T1000 (cell line): ENCODE data around the gene C19orf25.
A peak's percentile ranks its signal among the peaks of the same experiment; 100 is the strongest.

Experiments used
- DNase-seq: peaks from one replicate; lab custom pipeline; 2025; ENCODE audit warnings: mixed read lengths; lab: John Stamatoyannopoulos, UW

C19orf25 gene

DNA sequence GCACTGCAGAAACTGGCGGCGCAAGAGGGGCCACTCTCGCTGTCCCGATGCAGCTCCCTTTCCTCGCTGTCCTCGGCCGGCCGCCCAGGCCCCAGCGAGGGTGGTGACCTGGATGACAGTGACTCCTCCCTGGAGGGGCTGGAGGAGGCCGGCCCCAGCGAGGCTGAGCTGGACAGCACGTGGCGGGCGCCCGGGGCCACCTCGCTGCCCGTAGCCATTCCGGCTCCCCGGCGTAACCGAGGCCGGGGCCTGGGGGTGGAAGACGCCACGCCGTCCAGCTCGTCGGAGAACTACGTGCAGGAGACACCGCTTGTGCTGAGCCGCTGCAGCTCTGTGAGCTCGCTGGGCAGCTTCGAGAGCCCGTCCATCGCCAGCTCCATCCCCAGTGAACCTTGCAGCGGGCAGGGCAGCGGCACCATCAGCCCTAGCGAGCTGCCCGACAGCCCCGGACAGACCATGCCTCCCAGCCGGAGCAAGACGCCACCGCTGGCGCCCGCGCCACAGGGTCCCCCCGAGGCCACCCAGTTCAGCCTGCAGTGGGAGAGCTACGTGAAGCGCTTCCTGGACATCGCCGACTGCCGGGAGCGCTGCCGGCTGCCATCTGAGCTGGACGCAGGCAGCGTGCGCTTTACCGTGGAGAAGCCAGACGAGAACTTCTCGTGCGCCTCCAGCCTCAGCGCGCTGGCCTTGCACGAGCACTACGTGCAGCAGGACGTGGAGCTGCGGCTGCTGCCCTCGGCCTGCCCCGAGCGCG, 12.4 kb downstream of the C19orf25 start:
- no peak for DNase-seq

DNA sequence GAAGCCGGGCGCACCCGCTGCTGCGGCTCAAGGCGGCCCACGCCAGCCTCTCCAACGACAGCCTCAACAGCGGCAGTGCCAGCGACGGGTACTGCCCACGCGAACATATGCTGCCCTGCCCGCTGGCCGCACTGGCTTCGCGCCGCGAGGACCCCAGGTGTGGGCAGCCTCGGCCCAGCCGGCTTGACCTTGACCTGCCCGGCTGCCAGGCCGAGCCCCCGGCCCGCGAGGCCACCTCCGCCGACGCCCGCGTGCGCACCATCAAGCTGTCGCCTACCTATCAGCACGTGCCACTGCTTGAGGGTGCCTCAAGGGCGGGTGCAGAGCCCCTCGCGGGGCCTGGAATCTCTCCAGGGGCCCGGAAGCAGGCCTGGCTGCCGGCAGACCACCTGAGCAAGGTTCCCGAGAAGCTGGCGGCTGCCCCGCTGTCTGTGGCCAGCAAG, 13.0 kb downstream of the C19orf25 start:
- no peak for DNase-seq

DNA sequence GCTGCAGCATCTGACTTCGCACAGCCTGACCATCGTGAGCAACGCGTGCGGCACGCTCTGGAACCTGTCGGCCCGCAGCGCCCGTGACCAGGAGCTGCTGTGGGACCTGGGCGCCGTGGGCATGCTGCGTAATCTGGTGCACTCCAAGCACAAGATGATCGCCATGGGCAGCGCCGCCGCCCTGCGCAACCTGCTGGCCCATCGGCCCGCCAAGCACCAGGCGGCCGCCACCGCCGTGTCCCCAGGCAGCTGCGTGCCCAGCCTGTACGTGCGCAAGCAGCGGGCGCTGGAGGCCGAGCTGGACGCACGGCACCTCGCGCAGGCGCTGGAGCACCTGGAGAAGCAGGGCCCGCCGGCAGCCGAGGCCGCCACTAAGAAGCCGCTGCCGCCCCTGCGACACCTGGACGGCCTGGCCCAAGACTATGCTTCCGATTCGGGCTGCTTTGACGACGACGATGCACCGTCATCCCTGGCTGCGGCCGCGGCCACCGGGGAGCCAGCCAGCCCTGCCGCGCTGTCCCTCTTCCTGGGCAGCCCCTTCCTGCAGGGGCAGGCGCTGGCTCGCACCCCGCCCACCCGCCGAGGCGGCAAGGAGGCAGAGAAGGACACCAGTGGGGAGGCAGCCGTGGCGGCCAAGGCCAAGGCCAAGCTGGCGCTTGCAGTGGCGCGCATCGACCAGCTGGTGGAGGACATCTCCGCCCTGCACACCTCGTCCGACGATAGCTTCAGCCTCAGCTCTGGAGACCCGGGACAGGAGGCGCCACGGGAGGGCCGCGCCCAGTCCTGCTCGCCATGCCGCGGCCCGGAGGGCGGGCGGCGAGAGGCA, 13.6 kb downstream of the C19orf25 start:
- DNase-seq: no peak

DNA sequence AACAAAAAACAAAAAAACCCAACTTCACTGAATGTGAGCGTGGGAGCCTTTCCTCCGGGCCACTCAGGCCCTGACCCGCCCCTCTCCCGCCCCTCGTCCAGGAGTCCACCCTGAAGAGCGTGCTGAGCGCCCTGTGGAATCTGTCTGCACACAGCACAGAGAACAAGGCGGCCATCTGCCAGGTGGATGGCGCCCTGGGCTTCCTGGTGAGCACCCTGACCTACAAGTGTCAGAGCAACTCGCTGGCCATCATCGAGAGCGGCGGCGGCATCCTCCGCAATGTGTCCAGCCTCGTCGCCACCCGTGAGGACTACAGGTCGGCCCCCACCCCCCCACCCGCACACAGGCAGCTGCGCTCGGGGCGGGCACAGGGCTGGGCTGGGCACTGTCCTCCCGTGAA, 17.2 kb downstream of the C19orf25 start:
- no peak for DNase-seq

DNA sequence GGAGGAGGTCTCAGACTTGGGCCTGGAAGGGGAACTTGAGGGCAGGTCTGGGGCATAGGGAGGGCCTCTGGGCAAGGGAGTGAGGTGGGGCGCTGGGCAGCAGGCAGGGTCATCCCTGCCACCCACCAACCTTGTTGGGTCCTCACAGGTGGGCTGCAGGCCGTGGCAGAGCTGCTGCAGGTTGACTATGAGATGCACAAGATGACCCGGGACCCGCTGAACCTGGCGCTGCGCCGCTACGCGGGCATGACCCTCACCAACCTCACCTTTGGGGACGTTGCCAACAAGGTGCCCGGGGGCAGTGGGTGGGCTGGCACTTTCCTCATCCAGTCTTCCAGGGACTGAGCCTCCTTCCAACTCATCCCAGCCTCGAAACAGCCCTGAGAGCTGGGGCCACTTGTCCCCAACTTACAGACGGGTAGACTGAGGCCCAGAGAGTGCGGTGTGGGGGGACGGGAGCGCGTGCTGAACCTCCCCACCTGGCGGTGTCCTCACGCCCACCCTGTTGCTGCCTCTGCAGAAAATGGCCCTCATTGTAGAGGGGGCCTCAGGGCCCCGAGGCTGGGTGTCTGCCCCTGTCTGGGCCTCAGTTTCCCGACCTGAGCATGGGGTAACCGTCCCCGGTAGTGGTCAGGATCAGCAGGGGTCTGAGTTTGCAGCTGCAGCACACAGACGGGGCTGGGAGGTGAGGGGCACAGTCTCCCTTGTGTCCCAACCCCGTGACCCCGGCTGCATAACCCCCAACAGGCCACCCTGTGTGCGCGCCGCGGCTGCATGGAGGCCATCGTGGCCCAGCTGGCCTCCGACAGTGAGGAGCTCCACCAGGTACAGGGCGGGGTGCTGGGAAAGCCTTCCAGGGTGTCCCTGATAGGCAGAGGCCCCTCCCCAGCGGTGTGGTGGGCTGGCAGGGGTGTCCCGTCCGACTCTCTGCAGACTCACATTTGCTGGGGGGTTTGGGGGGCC, 18.7 kb downstream of the C19orf25 start:
- DNase-seq: no peak

DNA sequence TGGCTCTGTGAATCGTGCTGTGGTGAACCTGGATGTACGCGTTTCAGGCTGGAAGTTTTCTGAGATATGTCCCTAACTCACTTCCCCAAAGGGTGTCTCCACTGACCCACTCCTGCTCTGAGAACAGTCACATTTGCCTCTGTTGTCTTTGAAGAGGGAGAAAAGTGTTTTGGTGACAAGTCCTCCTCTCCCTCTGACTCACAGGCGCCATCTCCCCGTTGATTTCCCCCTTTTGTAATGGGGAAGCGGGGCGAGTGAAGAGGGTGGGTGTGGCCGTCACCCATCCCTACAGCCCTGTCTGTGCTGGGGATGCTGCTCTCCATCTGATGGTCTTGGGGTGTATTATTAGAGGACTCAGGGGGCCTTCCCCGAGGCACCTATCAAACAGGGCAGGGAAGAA, 19.5 kb downstream of the C19orf25 start:
- no peak for DNase-seq

DNA sequence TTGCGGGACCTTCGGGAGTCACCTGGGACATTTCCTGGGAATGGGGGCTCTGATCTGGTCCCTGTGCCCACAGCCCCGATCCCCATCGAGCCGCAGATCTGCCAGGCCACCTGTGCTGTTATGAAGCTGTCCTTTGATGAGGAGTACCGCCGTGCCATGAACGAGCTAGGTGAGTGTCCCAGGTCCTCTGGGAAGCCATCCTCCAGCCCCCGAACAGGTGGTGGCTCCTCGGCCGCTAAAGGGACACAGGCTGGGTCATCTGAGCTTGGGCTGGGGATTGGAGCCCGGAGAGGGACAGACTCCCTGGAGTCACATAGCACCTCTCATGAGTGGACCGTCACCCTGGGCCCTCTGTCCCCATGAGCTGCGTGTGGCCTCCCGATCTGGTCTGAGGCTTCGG, 21.1 kb downstream of the C19orf25 start:
- DNase-seq: no peak

DNA sequence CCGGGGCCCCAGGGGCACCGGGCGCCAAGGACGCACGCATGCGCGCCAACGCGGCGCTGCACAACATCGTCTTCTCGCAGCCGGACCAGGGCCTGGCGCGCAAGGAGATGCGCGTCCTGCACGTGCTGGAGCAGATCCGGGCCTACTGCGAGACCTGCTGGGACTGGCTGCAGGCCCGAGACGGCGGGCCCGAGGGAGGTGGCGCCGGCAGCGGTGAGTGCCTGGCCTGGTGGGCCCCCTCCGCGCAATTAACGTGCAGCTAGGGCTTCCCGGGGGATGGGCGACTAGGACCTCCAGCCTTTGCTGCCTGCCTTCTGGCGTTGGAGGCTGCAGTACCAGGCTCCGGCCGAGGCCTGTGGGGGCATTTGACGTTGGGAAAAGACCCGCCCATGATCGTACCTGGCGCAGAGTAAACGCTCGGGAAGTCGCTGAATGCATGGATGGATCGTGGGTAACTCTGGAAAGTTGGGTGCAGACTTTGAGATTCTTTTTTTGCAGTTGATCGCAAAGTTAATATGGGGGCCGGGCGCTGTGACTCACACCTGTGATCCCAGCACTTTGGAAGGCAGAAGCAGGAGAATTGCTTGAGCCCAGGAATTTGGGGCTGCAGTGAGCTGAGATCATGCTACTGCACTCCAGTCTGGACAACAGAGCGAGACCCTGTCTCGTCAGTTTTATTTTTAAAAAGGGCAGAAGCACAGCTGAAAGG, 21.8 kb downstream of the C19orf25 start:
- DNase-seq: no peak

DNA sequence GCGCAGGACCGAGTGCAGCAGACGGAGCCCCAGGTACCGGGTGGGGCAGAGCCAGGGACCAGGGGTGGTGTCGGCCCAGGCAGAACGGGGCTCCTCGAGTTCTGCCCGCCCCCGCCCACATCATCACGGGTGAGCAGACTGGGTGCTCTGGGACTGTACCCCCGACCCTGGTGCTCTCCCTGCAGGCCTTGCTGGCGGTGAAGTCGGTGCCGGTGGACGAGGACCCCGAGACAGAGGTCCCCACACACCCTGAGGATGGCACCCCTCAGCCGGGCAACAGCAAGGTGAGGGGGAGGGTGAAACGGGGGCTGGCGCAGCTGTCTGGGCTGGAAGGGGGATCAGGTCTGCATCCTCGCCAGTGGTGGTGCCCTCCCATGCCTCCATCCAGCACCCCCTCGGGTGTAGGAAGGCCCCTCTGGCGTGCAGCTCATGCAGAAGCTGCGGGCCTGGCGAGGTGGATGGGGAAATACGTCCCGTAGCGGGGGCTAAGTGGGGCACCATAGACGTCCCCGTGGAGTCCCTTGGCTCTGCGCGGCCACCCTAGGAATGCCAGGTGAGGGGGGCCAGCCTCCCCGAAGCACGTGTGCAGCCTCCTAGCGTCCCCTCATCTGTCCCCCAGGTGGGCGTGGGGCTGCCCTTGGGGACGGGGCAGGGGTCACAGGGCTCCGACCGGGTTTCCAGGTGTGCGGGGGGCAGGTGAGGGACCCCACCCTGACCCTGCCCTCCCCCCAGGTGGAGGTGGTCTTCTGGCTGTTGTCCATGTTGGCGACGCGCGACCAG, 22.7 kb downstream of the C19orf25 start:
- DNase-seq: no peak

DNA sequence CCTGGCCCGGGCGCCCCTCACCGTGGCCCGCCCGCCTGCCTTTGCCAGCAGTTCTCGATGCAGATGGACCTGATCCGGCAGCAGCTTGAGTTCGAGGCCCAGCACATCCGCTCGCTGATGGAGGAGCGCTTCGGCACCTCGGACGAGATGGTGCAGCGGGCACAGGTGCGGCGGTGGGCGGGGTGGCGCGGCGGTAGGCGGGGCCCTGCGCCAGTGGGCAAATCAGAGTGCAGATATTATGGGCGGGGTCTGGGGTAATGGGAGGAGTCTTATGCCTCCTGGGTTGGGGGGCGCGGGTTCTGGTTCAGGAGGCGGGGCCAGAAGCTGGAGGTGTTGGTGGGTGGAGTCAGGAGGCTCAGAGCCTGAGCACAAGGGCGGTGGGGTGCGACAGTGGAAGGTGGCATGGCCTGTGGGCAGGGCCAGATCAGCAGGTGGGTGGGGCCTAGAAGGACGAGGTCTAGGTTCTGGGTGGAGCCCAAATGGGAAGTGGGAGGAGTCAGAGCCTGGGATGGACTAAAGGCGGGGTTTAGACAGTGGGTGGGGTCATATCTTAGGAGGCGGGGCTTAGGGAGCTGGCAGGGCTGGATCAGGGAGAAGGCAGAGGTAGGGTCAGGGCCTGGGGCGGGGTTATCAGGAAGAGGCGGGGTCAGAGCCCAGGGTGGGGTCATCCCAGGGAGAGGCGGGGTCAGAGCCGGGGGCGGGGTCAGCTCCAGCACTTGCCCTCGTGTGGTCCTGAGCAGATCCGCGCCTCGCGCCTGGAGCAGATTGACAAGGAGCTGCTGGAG, 23.5 kb downstream of the C19orf25 start:
- DNase-seq: peak; percentile 91

DNA sequence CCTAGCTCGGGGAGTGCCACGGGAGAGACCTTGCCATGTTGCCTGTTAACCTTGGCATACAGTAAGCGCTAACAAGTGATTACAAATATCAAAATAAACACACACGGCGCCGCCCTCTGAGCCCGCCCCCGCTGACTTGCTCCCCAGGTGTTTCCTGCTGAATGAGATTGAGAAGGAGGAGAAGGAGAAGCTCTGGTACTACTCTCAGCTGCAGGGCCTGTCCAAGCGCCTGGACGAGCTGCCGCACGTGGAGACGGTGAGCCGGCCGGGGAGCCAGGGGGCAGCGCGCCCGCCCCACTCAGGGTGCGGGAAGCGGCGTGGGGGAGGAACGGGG, 24.0 kb downstream of the C19orf25 start:
- DNase-seq: no peak

DNA sequence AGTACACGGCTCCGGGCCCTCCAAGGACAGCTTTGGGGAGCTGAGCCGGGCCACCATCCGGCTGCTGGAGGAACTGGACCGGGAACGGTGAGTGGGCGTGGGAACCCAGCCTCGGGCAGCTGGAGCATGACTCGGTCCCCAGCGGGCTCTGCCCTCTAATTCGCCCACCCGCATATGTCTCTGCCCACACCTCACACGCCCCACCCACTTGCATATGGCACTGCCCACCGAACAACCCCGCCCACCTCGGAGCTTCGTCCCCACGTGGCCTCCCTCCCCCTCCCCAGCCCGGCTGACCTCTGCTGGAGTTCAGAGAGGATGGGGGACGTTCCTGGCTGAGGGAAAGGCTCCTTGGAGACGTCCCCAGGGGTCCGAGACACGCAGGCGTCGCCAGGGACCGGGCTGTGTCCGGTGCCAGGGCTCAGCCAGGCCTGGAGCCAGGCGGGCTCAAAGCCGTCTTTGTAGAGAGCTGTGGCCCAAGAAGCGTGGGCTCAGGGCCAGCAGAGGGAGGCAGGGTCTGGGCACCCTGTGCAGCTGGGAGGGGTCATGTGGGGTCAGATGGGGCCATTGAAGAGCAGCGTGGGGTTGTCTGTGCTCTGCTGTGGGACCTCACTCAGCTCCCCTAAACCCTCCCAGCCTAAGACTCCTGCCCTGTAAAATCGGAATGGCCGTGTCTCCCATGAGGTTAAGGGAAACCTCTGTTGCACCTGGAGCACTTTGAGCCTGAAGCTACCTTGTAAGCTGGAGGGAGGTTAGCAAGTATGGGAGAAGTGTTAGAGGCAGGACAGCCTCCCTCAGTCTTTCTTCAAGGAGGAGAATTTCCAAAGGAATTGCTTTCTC, 25.3 kb downstream of the C19orf25 start:
- DNase-seq: peak; percentile 61

DNA sequence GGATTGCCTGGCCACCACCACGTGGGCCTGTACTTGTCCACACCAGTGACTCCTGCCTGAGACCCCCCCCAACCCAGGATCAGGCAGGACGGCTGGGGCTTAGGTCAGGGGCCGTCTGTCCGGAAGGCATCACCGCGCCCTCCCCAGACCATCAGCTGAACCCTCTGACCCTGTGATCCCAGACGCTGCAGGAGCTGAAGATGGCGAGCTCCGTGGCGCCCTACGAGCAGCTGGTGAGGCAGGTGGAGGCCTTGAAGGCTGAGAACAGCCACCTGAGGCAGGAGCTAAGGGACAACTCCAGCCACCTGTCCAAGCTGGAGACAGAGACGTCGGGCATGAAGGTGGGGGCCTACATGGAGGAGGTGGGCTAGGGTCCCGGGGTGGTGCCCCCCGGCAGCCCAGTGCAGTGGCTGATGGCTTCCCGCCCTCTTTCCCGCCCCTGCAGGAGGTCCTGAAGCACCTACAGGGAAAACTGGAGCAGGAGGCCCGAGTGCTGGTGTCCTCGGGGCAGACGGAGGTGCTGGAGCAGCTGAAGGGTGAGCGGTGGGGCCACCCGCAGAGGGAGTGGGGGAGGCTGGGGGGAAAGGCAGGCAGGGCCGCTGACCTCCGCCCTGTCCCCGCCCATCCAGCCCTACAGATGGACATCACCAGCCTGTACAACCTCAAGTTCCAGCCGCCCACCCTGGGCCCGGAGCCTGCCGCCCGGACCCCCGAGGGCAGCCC, 26.1 kb downstream of the C19orf25 start:
- no peak for DNase-seq

DNA sequence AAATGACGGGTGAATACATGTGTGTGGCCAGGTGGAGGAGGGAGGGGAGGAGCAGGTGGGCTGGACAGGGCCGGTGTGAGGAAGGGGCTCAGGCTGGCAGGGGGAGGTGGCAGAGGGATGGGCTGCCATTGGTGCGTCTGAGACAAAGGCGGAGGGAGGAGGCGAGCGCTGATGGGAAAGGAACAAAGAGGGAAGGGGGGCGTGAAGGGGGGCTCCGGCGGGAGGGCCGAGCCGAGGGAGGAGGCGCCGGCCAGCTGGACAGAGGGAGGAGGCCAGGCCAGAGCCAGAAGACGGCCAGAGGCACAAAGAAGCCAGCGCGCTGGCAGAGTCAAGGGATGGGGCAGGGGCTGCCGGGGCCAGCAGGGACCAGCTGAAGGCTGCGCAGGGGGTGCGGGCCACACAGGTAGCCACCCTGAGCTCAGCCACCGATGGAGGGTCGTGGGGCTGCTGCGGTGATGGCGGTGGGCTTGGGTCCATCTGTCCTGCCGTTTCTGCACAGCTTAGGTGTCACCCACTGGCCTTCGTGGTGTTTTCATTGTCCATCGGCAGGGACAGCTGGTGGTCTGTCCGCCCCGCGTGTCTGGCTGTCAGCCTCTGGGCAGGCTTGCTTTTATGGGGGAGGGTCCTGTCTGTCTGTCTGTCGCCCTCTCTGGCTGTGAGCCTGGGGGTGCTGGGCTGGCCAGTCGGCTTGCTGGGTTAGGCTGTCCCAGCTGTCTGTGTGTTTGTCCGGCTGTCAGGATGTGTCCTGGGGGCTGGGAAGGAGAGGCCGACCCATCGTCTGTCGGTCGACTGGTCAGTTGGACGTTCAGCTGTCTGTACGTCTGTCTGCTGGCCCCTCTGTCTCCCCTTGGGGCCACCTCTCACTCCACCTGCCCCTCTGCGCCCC, 26.9 kb downstream of the C19orf25 start:
- DNase-seq: no peak

DNA sequence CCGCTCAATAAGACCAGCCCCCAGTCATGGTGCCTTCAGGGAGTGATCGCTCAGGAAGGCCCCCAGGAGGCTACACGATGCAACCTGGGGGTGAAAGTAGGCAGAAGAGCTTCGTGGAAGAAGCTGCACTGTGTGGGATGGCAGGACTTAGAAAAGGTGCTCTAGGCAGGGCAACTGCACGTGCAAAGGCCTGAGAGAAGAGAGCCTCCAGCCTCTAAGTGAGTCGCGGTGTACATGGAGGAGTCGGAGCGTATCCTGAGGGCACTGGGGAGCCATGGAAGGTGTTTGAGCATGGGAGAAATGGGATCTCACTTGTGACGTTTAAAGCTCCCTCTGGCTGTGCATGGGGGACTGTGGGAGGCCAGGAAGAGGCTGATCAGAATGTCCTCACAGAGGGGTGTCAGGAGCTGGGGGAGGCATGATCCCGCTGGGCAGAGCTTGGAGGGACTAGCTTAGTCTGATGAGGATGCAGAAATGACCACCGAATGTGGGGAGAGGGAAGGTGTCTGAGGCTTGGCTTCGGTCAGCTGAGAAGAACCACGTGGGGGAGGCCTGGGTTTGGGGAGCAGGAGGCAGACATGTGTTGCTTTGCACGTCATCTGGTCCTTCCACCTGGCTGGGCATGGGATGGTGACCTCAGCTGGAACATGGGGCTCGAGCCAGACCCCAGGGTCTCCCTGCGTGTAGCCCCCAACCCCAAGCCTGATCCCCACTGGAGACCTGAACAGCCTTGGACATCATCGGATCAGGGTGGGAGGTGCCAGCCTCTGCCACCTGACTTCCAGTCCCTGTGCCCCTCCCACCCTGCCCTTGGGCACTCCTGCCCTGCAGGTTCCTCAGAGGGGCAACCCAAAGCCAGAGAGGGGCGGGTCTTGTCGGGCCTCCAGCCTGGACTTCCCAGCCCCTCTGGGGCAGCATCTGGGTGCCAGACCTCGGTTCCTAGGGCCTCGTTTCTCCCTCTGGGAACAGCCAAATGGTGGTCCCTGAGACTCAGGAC, 28.0 kb downstream of the C19orf25 start:
- DNase-seq: no peak
